Colon (tissue), 2 donors: Measurements from ENCODE around the gene PTGER2.

ENCODE experiments used
- FAIRE-seq: peaks from 2 replicates; lab custom pipeline; 2012; peaks lifted over from hg19 to GRCh38; lab: Jason Lieb, UNC
- donor health status: control.
- donor health status: control.

PTGER2 gene

DNA sequence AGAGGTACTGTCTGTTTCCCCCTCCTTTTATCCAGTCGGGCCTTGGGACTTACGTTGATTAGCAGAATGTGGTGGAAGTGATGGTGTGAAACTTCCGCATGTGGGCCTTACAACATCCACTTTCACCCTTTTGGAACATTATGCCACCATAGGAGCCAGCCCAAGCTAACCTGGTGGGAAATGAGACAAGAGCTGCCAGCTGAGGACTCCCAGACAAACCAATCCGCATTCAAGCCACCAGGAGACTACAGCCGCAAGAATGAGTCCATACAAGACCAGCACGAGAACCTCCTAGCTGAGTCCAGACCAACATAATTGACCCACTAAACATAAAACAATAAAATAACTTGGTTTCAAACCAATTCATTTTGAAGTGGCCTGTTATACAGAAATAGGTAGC, 9.1 kb upstream of the PTGER2 start:
- FAIRE-seq, result no peak

- FAIRE-seq, result no peak
Measured at GRCh38 chr14:52307376-52307775, 6.7 kb upstream of the PTGER2 start.

DNA sequence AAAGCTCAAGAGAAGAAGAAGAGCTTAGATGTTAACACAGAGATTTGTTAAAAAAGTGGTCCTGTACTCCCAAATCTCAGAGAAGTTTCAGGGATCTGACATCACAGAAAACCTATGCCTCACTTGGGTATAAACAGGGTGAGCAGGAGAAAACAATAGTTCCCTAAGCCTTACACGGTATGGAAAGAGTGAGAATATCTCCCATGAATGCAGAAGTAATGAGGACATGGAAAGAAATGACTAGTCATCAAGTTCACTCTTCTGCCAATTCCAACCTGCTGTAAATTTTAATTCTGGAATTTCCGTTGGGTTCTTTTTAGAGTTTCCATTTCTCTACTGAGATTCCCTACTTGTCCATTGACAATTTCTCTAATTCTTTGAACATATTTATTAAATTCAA, 6.2 kb upstream of the PTGER2 start:
- FAIRE-seq, result no peak

GRCh38 chr14:52310541-52310940, 3.6 kb upstream of the PTGER2 start:
- FAIRE-seq, result no peak

DNA sequence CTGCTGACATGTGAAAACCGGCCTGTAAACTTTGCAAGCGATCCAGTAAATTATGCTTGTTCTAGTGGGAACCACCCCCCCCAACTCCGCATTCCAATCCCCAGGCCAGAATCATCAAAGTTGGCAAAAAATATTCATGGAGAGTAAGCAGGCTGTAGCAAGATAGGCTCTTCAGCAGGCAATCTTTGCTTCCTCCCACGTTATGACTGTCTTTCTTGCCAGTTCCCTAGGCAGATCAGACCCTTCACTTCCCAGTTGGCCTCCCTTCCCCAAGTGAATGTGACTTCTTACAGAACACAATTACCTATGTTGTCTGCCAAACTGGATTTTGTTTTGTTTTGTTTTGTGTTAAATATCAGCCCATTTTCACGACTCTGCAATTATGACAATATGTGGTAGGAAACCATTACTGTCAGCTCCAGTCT, 1.2 kb upstream of the PTGER2 start:
- no peak for FAIRE-seq

DNA sequence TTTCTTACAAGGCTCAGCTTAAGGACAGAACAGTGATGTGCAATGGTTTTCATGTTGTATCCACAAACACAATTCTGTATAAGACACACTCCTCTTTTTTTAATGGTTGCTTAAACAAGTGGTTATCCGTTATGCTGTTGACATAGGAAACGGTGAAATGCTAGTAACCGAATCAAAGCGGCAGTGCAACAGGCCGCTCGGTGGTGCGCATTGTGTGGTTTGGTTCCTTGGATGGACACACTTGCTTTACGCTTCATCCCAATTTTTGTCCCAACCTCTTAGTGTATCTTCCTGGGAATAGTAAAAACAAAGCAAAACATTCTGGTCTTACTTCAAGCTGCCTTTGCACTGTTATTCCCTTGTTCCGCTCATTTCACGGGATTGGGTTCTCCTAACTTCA, 650 bp upstream of the PTGER2 start:
- FAIRE-seq, result no peak

DNA sequence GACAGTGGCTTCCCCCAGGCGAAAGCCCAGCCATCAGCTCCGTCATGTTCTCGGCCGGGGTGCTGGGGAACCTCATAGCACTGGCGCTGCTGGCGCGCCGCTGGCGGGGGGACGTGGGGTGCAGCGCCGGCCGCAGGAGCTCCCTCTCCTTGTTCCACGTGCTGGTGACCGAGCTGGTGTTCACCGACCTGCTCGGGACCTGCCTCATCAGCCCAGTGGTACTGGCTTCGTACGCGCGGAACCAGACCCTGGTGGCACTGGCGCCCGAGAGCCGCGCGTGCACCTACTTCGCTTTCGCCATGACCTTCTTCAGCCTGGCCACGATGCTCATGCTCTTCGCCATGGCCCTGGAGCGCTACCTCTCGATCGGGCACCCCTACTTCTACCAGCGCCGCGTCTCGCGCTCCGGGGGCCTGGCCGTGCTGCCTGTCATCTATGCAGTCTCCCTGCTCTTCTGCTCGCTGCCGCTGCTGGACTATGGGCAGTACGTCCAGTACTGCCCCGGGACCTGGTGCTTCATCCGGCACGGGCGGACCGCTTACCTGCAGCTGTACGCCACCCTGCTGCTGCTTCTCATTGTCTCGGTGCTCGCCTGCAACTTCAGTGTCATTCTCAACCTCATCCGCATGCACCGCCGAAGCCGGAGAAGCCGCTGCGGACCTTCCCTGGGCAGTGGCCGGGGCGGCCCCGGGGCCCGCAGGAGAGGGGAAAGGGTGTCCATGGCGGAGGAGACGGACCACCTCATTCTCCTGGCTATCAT, 663 bp downstream of the PTGER2 start:
- FAIRE-seq, result no peak

DNA sequence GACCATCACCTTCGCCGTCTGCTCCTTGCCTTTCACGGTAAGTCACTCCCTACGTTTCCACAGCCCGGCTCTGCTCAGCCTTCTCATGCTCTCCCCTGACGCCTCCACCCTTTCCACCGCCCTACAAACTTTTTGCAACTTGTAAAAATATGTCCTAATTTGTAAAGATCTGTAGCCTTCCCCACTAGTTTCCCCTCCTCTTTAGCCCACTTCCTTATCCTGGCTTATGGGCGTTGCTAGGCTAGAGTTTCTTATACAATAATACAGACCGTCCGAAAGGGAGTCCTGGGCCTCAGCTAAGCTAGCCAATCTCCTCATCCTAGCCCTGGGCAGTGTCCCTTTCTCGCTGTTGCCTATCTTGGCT, 1.2 kb downstream of the PTGER2 start:
- FAIRE-seq, result no peak

GRCh38 chr14:52318062-52318461, 4.0 kb downstream of the PTGER2 start:
- no peak for FAIRE-seq

- no peak for FAIRE-seq
Measured at GRCh38 chr14:52318826-52319645, 4.9 kb downstream of the PTGER2 start.

- no peak for FAIRE-seq
Measured at GRCh38 chr14:52319919-52320318, 5.8 kb downstream of the PTGER2 start.

- FAIRE-seq, result no peak
Measured at GRCh38 chr14:52325126-52325525, 11.0 kb downstream of the PTGER2 start.

DNA sequence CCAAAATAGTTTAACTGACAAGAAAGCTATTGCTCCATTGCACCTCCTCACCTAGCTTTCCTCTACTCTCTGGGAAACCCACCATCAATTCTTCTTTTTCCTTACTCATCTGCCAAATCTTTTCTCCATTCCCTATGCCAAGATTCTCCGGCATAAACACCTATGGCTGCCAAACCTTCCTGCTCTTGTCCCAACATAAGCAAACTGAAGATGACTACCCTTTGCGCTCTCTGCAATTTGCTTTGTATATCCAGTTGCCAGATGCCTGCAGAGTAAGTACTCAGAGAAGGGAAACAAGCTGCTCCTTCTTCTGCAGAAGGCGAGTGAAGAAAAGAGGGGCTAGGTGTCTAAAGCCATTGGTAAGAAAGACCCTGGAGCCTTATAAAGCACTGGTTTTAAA, 11.5 kb downstream of the PTGER2 start:
- FAIRE-seq, result no peak

- no peak for FAIRE-seq
Measured at GRCh38 chr14:52327374-52328226, 13.5 kb downstream of the PTGER2 start.

- FAIRE-seq, result no peak
Measured at GRCh38 chr14:52328276-52328675, 14.2 kb downstream of the PTGER2 start.

GRCh38 chr14:52329678-52330369, 15.7 kb downstream of the PTGER2 start:
- FAIRE-seq, result no peak

GRCh38 chr14:52332269-52332668, 18.2 kb downstream of the PTGER2 start:
- no peak for FAIRE-seq

- no peak for FAIRE-seq
Measured at GRCh38 chr14:52333108-52333507, 19.0 kb downstream of the PTGER2 start.

DNA sequence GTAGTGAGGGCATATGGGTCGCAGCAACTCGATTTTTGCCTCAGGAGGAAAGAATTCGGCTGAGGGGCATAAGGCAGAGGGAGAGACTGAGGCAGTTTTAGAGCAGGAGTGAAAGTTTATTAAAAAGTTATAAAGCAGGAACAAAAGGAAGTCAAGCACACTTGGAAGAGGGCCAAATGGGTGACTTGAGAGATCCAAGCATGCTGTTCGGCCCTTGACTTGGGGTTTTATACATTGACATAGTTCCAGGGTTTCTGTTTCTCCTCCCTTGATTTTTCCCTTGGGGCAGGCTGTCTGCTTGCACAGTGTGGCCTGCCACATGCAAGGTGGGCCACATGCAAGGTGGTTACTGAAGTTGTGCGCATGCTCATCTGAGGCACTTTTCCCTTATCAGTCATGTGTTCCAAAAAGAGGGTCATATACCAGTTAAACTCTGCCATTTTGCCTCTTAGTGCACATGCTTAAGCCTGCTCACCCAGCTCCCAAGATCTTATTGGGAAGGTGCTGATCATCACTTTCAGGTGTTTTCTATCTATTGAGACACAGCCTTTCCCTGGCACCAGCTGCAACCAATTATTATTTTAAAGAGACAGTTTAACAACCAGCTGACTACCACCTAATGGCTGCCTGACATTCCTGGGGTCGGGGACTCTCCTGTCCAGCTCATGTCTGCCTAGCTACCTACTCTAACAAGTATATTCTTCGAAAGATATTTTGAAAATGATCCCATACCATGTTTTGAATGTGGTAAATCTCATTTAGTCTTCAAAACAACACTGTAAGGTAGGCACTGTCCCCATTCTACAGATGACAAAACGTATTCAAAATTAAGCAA, 19.9 kb downstream of the PTGER2 start:
- FAIRE-seq, result no peak

GRCh38 chr14:52336241-52336640, 22.1 kb downstream of the PTGER2 start:
- FAIRE-seq, result no peak

DNA sequence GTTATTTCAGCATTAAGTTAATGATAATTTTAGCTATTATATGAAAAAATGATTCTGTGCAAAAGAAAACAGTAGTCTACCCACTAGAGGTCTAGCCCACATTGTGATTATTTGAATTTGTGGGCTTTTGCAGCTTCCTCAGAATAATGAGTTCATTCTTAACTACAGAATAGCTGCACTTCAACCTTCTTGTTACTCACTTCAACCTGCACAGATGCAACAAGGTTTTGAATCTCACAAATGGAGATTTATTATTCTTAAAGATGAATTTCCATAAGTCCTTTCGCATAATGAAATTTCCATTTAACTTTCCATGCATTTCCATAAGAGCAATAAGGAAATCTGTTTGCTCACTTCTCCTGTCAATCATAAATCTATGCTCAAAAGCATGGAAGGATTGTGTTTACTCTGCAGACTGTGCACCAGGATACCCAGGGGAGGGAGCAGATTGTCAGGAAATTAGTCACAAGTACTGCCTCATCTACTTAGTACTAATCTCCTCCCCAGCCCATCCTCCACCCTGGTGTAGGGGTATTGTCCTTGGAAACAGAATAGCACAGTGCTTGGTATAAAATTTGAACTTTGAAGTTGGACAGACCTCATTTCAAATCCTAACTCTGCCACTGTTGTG, 24.1 kb downstream of the PTGER2 start:
- no peak for FAIRE-seq
